IMR-90 (cell line): ENCODE data around the gene LZTFL1. TPM values are rescaled to one million over a fixed set of nuclear protein-coding genes. Genes with fewer than 3 reads are reported as not detected.

ENCODE experiments used
- ATAC-seq: fragments of 200-7000 bp; cut with Tn5 transposase; 2 replicates; pipeline ENCODE4 v1.9.1; 2020; ENCODE audit warnings: low read depth, mild to moderate bottlenecking, moderate library complexity
- BruUV-seq: library from RNA; stranded (reverse); fragments of 400-500 nt; replicated peaks from 2 replicates; lab custom pipeline; 2021; lab: Mats Ljungman, UMichigan
- CTCF ChIA-PET: fragments of 300-600 bp; formaldehyde crosslinking; extraction: SDS; loops from one replicate; lab custom pipeline; 2021; ENCODE audit warnings: antibody characterized with exemption; lab: Yijun Ruan, JAX
- POLR2A ChIA-PET: fragments of 300-600 bp; sonication (Branson Sonifier 250); formaldehyde crosslinking; loops from one replicate; lab custom pipeline; 2022; ENCODE audit warnings: antibody characterized with exemption; ENCODE audit not compliant: unreplicated experiment; lab: Charles Lee
- DNase-seq: peaks from one replicate; pipeline ENCODE4 v3.0.0; 2013
- H2AFZ ChIP-seq: replicated peaks from 2 replicates; pipeline ENCODE3; 2013; ENCODE audit warnings: low read length, mild to moderate bottlenecking; ENCODE audit not compliant: poor library complexity
- H2AK5ac ChIP-seq: 2 replicates; pipeline ENCODE4 v1.6.1; 2013; ENCODE audit warnings: low read depth, low read length, inconsistent platforms
- H2AK9ac ChIP-seq: replicated peaks from 2 replicates; pipeline ENCODE3; 2013; ENCODE audit warnings: mild to moderate bottlenecking, low read depth, low read length, moderate library complexity; ENCODE audit not compliant: poor library complexity
- H2BK120ac ChIP-seq: 2 replicates; pipeline ENCODE4 v1.6.1; 2013; ENCODE audit warnings: low read depth, low read length, inconsistent platforms
- H2BK15ac ChIP-seq: 3 replicates; pipeline ENCODE4 v1.6.1; 2013; ENCODE audit warnings: low read depth, low read length, inconsistent platforms
- H2BK20ac ChIP-seq: 2 replicates; pipeline ENCODE4 v1.6.1; 2013; ENCODE audit warnings: low read depth, mild to moderate bottlenecking, inconsistent platforms, low read length, moderate library complexity
- H2BK5ac ChIP-seq: 2 replicates; pipeline ENCODE4 v1.6.1; 2013; ENCODE audit warnings: mild to moderate bottlenecking, low read depth, low read length, inconsistent platforms; ENCODE audit not compliant: poor library complexity, severe bottlenecking
- H3K14ac ChIP-seq: replicated peaks from 2 replicates; pipeline ENCODE4 v1.6.1; 2013; ENCODE audit warnings: low read depth, low read length, inconsistent platforms
- H3K18ac ChIP-seq: 2 replicates; pipeline ENCODE4 v1.6.1; 2013; ENCODE audit warnings: low read depth, low read length, control low read depth
- H3K23ac ChIP-seq: 2 replicates; pipeline ENCODE4 v1.6.1; 2013; ENCODE audit warnings: low read depth, low read length, inconsistent platforms
- H3K27ac ChIP-seq: 2 replicates; pipeline ENCODE4 v1.5.1; 2013; ENCODE audit warnings: mild to moderate bottlenecking, control low read depth, low read length; ENCODE audit not compliant: insufficient read depth
- H3K27me3 ChIP-seq: 2 replicates; pipeline ENCODE4 v1.6.1; 2013; ENCODE audit warnings: low read length; ENCODE audit not compliant: control insufficient read depth, insufficient read depth
- H3K36me3 ChIP-seq: 2 replicates; pipeline ENCODE4 v1.6.1; 2013; ENCODE audit warnings: low read length, mixed read lengths; ENCODE audit not compliant: control insufficient read depth, insufficient read depth
- H3K4ac ChIP-seq: 2 replicates; pipeline ENCODE4 v1.6.1; 2013; ENCODE audit warnings: low read depth, low read length, inconsistent platforms
- H3K4me1 ChIP-seq: 2 replicates; pipeline ENCODE4 v1.6.1; 2013; ENCODE audit warnings: low read length, mixed read lengths; ENCODE audit not compliant: control insufficient read depth, insufficient read depth
- H3K4me2 ChIP-seq: 2 replicates; pipeline ENCODE4 v1.6.1; 2013; ENCODE audit warnings: low read depth, mild to moderate bottlenecking, control low read depth, low read length, moderate library complexity
- H3K4me3 ChIP-seq: 2 replicates; pipeline ENCODE4 v1.5.1; 2013; ENCODE audit warnings: low read depth, mild to moderate bottlenecking, control low read depth, low read length, moderate library complexity; ENCODE audit not compliant: insufficient read depth
- H3K56ac ChIP-seq: 2 replicates; pipeline ENCODE4 v1.6.1; 2013; ENCODE audit warnings: low read length, inconsistent platforms; ENCODE audit not compliant: insufficient read depth; ENCODE audit errors: extremely low read depth
- H3K79me1 ChIP-seq, 2 experiments: 2 replicates each; pipeline ENCODE4 v1.6.1; 2013; ENCODE audit warnings: low read length in 2 of 2, inconsistent platforms in 1 of 2, low read depth in 1 of 2
- H3K9ac ChIP-seq: 2 replicates; pipeline ENCODE4 v1.6.1; 2013; ENCODE audit warnings: low read depth, low read length, control low read depth
- H3K9me1 ChIP-seq: 2 replicates; pipeline ENCODE4 v1.6.1; 2013; ENCODE audit warnings: low read length, inconsistent platforms; ENCODE audit not compliant: insufficient read depth
- H3K9me3 ChIP-seq: 2 replicates; pipeline ENCODE4 v1.6.1; 2013; ENCODE audit warnings: low read length; ENCODE audit not compliant: control insufficient read depth, insufficient read depth
- H4K20me1 ChIP-seq: 2 replicates; pipeline ENCODE4 v1.6.1; 2013; ENCODE audit warnings: low read length, inconsistent platforms; ENCODE audit not compliant: insufficient read depth
- H4K5ac ChIP-seq: 2 replicates; pipeline ENCODE4 v1.6.1; 2013; ENCODE audit warnings: mild to moderate bottlenecking, low read depth, low read length, control low read depth
- H4K8ac ChIP-seq, 2 experiments: 2 replicates each; pipeline ENCODE4 v1.6.1; 2013; ENCODE audit warnings: low read depth in 2 of 2, low read length in 2 of 2, control low read depth in 1 of 2, inconsistent platforms in 1 of 2
- H4K91ac ChIP-seq: 2 replicates; pipeline ENCODE4 v1.6.1; 2013; ENCODE audit warnings: low read depth, low read length, inconsistent platforms; ENCODE audit not compliant: insufficient read depth
- BHLHE40 ChIP-seq: fragments of 150-350 bp; IDR thresholded peaks from 2 replicates; pipeline ENCODE4 v1.6.1; 2016; ENCODE audit warnings: mild to moderate bottlenecking, low read depth, low read length
- CEBPB ChIP-seq: IDR thresholded peaks from 2 replicates; pipeline ENCODE4 v1.6.1; 2012; ENCODE audit warnings: low read depth, low read length, improper control_type of control experiment
- CHD1 ChIP-seq: IDR thresholded peaks from 2 replicates; pipeline ENCODE4 v1.6.1; 2012; ENCODE audit warnings: low read depth, low read length, improper control_type of control experiment
- CTCF ChIP-seq: conservative IDR thresholded peaks from 2 replicates; pipeline ENCODE4 v1.5.1; 2012; ENCODE audit warnings: mild to moderate bottlenecking, low read depth, low read length, improper control_type of control experiment
- ELK1 ChIP-seq: fragments of 150-350 bp; IDR thresholded peaks from 2 replicates; pipeline ENCODE4 v1.6.1; 2016; ENCODE audit warnings: low read depth, mild to moderate bottlenecking, low read length, moderate library complexity, borderline replicate concordance
- FOS ChIP-seq: fragments of 150-350 bp; IDR thresholded peaks from 2 replicates; pipeline ENCODE4 v1.6.1; 2016; ENCODE audit warnings: low read depth, low read length
- MAFK ChIP-seq: IDR thresholded peaks from 2 replicates; pipeline ENCODE4 v1.6.1; 2012; ENCODE audit warnings: low read depth, low read length, improper control_type of control experiment
- MAZ ChIP-seq: IDR thresholded peaks from 2 replicates; pipeline ENCODE4 v1.6.1; 2012; ENCODE audit warnings: low read depth, mild to moderate bottlenecking, low read length, improper control_type of control experiment, moderate library complexity, borderline replicate concordance
- MXI1 ChIP-seq: IDR thresholded peaks from 2 replicates; pipeline ENCODE4 v1.6.1; 2012; ENCODE audit warnings: low read depth, mild to moderate bottlenecking, low read length, moderate library complexity, borderline replicate concordance
- NFE2L2 ChIP-seq: fragments of 150-350 bp; IDR thresholded peaks from 2 replicates; pipeline ENCODE4 v1.6.1; 2016; ENCODE audit warnings: low read depth, mild to moderate bottlenecking, low read length
- POLR2A ChIP-seq: IDR thresholded peaks from 2 replicates; pipeline ENCODE4 v1.6.1; 2012; ENCODE audit warnings: mild to moderate bottlenecking, low read depth, low read length
- RAD21 ChIP-seq: IDR thresholded peaks from 2 replicates; pipeline ENCODE4 v1.6.1; 2012; ENCODE audit warnings: low read length, improper control_type of control experiment
- RCOR1 ChIP-seq: IDR thresholded peaks from 2 replicates; pipeline ENCODE4 v1.6.1; 2012; ENCODE audit warnings: mild to moderate bottlenecking, low read length, improper control_type of control experiment; ENCODE audit not compliant: insufficient replicate concordance
- RFX5 ChIP-seq: IDR thresholded peaks from 2 replicates; pipeline ENCODE4 v1.8.0; 2012; ENCODE audit warnings: low read depth, mild to moderate bottlenecking, low read length, moderate library complexity
- SMC3 ChIP-seq: fragments of 150-350 bp; IDR thresholded peaks from 2 replicates; pipeline ENCODE4 v1.6.1; 2016; ENCODE audit warnings: low read depth, mild to moderate bottlenecking, antibody characterized with exemption, low read length, moderate library complexity
- WGBS, 2 experiments: methylation state at CpG; one replicate each; pipeline versions ENCODE4 v1.1.5 to v1.1.7; 2013; ENCODE audit warnings: missing lambda C conversion rate in 2 of 2; ENCODE audit not compliant: insufficient read length in 1 of 2; ENCODE audit errors: extremely low coverage in 2 of 2; 5-methylcytosine and 5-hydroxymethylcytosine counted together
- dilution Hi-C: fragments of 300-500 bp; cut with HindIII; formaldehyde crosslinking; loops from one replicate; pipeline ENCODE4 v1.14.3; 2018; ENCODE audit warnings: low sequenced_read_pairs; ENCODE audit not compliant: unreplicated experiment
- in situ Hi-C: fragments of 300-500 bp; cut with MboI; formaldehyde crosslinking; loops from 3 replicates; pipeline ENCODE4 v1.14.3; 2019; ENCODE audit warnings: low sequenced_read_pairs, inconsistent platforms, mixed read lengths
- intact Hi-C: fragments of 100-400 bp; cut with micrococcal nuclease; formaldehyde crosslinking; loops from 2 replicates; pipeline ENCODE4 v1.10.0; 2022
- polyA plus RNA-seq, 3 experiments: library from polyadenylated mRNA; depleted of rRNA; stranded (reverse); fragments of >200 nt; gene quantifications; 2 replicates each; pipeline ENCODE4 v1.2.3, GENCODE V29; 2012; ENCODE audit warnings: low replicate concordance in 1 of 3
- total RNA-seq: library from RNA; depleted of rRNA; stranded (reverse); fragments of >200 nt; gene quantifications from 2 replicates; pipeline ENCODE4 v1.2.3, GENCODE V29; 2012

Gene LZTFL1
- total and polyA plus RNA-seq, 2 of the 4 experiments (the other 2 are of a cell fraction), result 10.3 to 10.4 TPM

DNA sequence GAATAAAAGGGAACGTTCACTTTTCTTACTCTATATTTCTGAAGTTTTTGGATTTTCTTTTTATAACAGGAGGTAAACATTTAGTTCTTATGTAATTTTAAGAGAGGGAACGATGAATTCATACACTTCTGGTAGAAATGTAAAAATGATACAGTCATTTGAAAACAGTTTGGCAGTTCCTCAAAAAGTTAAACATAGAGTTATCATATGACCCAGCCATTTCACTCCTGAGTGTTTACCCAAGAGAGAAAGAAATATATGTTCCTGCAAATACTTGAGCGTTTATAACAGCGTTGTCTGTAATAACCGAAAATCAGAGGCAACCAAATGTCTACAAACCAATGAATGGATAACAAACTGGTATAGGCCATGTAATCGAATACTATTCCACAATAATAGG, 23.6 kb upstream of the LZTFL1 start:
- Histone ChIP-seq H2AK5ac (no peak overlapping the region), H4K8ac (no peak overlapping the region), H3K4ac (no peak overlapping the region), H4K20me1 (no peaks in the 10 kb centered on the region), H2BK15ac (no peak overlapping the region), H3K9ac (no peak overlapping the region), H3K56ac (no peak overlapping the region), H3K9me3 (peaks cover 5% of the 10 kb centered on the region), H2BK20ac (no peak overlapping the region), H2AFZ (no peak overlapping the region), H4K91ac (no peak overlapping the region), H3K14ac (no peak overlapping the region), H3K4me2 (no peak overlapping the region), H2BK120ac (no peak overlapping the region), H3K18ac (no peak overlapping the region), H3K27ac (no peak overlapping the region), H3K23ac (no peak overlapping the region), H2BK5ac (no peak overlapping the region), H2AK9ac (no peak overlapping the region), H3K9me1 (no peaks in the 10 kb centered on the region), H3K4me3 (no peak overlapping the region), H3K79me1 (no peaks in the 10 kb centered on the region), H3K36me3 (no peaks in the 10 kb centered on the region), H3K4me1 (no peaks in the 10 kb centered on the region), H4K5ac (no peak overlapping the region), H3K27me3 (peaks cover 45% of the 10 kb centered on the region)
- no peak for TF ChIP-seq NFE2L2
- no peak for TF ChIP-seq CHD1
- TF ChIP-seq MAFK, result no peak
- no peak for TF ChIP-seq MAZ
- TF ChIP-seq CTCF, result no peak
- no peak for TF ChIP-seq ELK1
- no peak for TF ChIP-seq SMC3
- TF ChIP-seq FOS, result no peak
- TF ChIP-seq MXI1, result no peak
- no peak for TF ChIP-seq POLR2A
- no peak for TF ChIP-seq RAD21
- no peak for TF ChIP-seq RFX5
- TF ChIP-seq RCOR1, result no peak
- no peak for TF ChIP-seq CEBPB
- no peak for TF ChIP-seq BHLHE40
- WGBS, 2 experiments, result no CpG with 5 or more reads among the region's 6 CpGs
- intact Hi-C loops, result no loop called here
- ATAC-seq (no peak), DNase-seq (no peak)
- ChIA-PET CTCF (no interaction called here), POLR2A (no interaction called here)
- BruUV-seq, result no TSS peak
- in situ Hi-C loops, result no loop called here
- dilution Hi-C loops, result no loop called here
